Gastroesophageal sphincter (tissue), 4 donors: ENCODE results near the gene CRYGA. TPM values are rescaled to one million over a fixed set of nuclear protein-coding genes. Genes with fewer than 3 reads are reported as not detected.

Experiments used
- ATAC-seq: fragments of 150-250 bp; one replicate; pipeline ENCODE4 v1.9.1; 2016; ENCODE audit warnings: mild to moderate bottlenecking, moderate library complexity
- H3K27ac ChIP-seq, 4 donors: fragments of 200-600 bp; sonication (generic) in 3 of 4; 1 replicate in 3 of 4; 2 replicates in 1 of 4; pipeline ENCODE4 v1.5.1; 2016 to 2019
- H3K27me3 ChIP-seq: fragments of 200-600 bp; sonication (generic); one replicate; pipeline ENCODE4 v1.5.1; 2019
- H3K36me3 ChIP-seq, 2 donors: fragments of 200-600 bp; sonication (generic); one replicate each; pipeline ENCODE4 v1.5.1; 2019; ENCODE audit warnings: control low read depth in 1 of 2
- H3K4me1 ChIP-seq, 3 donors: fragments of 200-600 bp; sonication (generic); 1 replicate in 2 of 3; 2 replicates in 1 of 3; pipeline ENCODE4 v1.5.1; 2016 to 2019; ENCODE audit warnings: control low read depth in 2 of 3
- H3K4me3 ChIP-seq, 2 donors: fragments of 200-600 bp; sonication (generic); one replicate each; pipeline ENCODE4 v1.5.1; 2019; ENCODE audit warnings: mild to moderate bottlenecking in 1 of 2, moderate library complexity in 1 of 2
- H3K9me3 ChIP-seq, 3 donors: fragments of 200-600 bp; sonication (generic); one replicate each; pipeline ENCODE4 v1.5.1; 2017 to 2019; ENCODE audit warnings: control low read depth in 2 of 3
- EP300 ChIP-seq: sonication (generic); formaldehyde crosslinking; IDR thresholded peaks from one replicate; pipeline ENCODE4 v1.6.1; 2017; ENCODE audit warnings: antibody characterized with exemption, mild to moderate bottlenecking
- POLR2A ChIP-seq, 2 donors: fragments of 450-650 bp; IDR thresholded peaks; one replicate each; pipeline ENCODE4 v1.6.1; 2017; ENCODE audit warnings: antibody characterized with exemption in 2 of 2, mild to moderate bottlenecking in 2 of 2, moderate library complexity in 1 of 2
- POLR2AphosphoS5 ChIP-seq: sonication (generic); formaldehyde crosslinking; IDR thresholded peaks from one replicate; pipeline ENCODE4 v1.6.1; 2017; ENCODE audit warnings: antibody characterized with exemption
- WGBS, 2 donors: methylation state at CpG; one replicate each; pipeline ENCODE4 v1.1.5; 2018; ENCODE audit warnings: low coverage in 1 of 2; 5-methylcytosine and 5-hydroxymethylcytosine counted together
- total RNA-seq, 4 donors: library from RNA; depleted of rRNA; stranded (reverse); fragments of >200 nt; gene quantifications; one replicate each; pipeline ENCODE4 v1.1.0, GENCODE V29; 2016
- TF ChIP-seq, protein P1 (sequence below), 4 experiments: fragments of 200-600 bp in 2 of 4; fragments of 450-650 bp in 2 of 4; sonication (generic) in 1 of 4; IDR thresholded peaks; one replicate each; pipeline ENCODE4 v1.5.1; 2017 to 2019; ENCODE audit warnings: antibody characterized with exemption in 4 of 4, mild to moderate bottlenecking in 2 of 4, moderate library complexity in 2 of 4

The CRYGA gene
- total RNA-seq, 4 donors from 2014 or later, result not detected

GRCh38 chr2:208174144-208174543 lies 10.8 kb upstream of the CRYGA start:
- no peak for ATAC-seq
- Histone ChIP-seq H3K27ac (no peak overlapping the region), H3K4me1 (peaks cover 0 to 10% (median 3%) of the 10 kb centered on the region in 3 donors), H3K4me3 (no peak overlapping the region), H3K27me3 (no peaks in the 10 kb centered on the region), H3K36me3 (no peaks in the 10 kb centered on the region), H3K9me3 (no peaks in the 10 kb centered on the region)
- no peak for TF ChIP-seq EP300
- no peak for TF ChIP-seq POLR2AphosphoS5
- TF ChIP-seq, protein P1, sequence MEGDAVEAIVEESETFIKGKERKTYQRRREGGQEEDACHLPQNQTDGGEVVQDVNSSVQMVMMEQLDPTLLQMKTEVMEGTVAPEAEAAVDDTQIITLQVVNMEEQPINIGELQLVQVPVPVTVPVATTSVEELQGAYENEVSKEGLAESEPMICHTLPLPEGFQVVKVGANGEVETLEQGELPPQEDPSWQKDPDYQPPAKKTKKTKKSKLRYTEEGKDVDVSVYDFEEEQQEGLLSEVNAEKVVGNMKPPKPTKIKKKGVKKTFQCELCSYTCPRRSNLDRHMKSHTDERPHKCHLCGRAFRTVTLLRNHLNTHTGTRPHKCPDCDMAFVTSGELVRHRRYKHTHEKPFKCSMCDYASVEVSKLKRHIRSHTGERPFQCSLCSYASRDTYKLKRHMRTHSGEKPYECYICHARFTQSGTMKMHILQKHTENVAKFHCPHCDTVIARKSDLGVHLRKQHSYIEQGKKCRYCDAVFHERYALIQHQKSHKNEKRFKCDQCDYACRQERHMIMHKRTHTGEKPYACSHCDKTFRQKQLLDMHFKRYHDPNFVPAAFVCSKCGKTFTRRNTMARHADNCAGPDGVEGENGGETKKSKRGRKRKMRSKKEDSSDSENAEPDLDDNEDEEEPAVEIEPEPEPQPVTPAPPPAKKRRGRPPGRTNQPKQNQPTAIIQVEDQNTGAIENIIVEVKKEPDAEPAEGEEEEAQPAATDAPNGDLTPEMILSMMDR (IDR thresholded peaks at IDR 0.05), result no peak
- no peak for TF ChIP-seq POLR2A (IDR thresholded peaks at IDR 0.05)
- whole genome bisulfite sequencing, 2 donors, result 82 to 85% methylated on average over 3 to 9 of the region's 9 CpGs

DNA sequence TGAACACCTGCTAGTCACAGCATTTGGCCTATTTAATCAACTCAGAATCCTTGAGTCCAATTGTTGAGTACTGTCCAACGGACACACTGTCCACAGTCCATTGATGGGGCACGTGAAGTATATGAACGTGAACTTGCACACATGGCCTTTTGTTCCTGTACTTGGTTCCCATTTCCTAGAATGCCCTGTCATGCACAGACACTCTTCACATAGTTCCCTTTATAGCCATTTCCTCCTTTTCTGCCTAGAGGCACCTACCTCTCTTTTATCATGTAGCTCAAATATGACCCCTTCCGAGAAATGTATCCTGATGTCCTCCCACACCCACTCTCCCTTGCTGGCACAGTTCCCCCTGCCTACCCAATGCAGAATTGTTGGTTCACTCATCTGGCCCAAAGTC lies 8.7 kb upstream of the CRYGA start:
- Histone ChIP-seq H3K36me3 (no peaks in the 10 kb centered on the region), H3K4me1 (peaks cover 0 to 10% (median 3%) of the 10 kb centered on the region in 3 donors), H3K9me3 (no peaks in the 10 kb centered on the region), H3K4me3 (no peak overlapping the region), H3K27ac (no peak overlapping the region), H3K27me3 (peaks cover 10% of the 10 kb centered on the region)
- WGBS, 2 donors, result 63 to 73% methylated on average over 4 of the region's 4 CpGs
- peak; percentile 38 for ATAC-seq
- no peak for TF ChIP-seq POLR2AphosphoS5

GRCh38 chr2:208164951-208165755 lies 1.8 kb upstream of the CRYGA start:
- no peak for TF ChIP-seq POLR2AphosphoS5
- no peak for TF ChIP-seq POLR2A (IDR thresholded peaks at IDR 0.05)
- TF ChIP-seq, protein P1 (IDR thresholded peaks at IDR 0.05), result no peak
- TF ChIP-seq EP300, result no peak
- Histone ChIP-seq H3K27ac (no peak overlapping the region), H3K9me3 (no peaks in the 10 kb centered on the region), H3K27me3 (peaks cover 25% of the 10 kb centered on the region), H3K36me3 (no peaks in the 10 kb centered on the region), H3K4me3 (no peak overlapping the region), H3K4me1 (no peaks in the 10 kb centered on the region)
- 81 to 92% methylated on average over 2 of the region's 2 CpGs for WGBS, 2 donors
- ATAC-seq, result no peak

GRCh38 chr2:208156439-208156838 lies 7.0 kb downstream of the CRYGA start:
- H3K27ac ChIP-seq, result no peak overlapping the region
- H3K9me3 ChIP-seq, result peaks cover 0 to 3% (median 0%) of the 10 kb centered on the region in 3 donors
- 83 to 85% methylated on average over 1 of the region's 2 CpGs for WGBS, 2 donors
- no peaks in the 10 kb centered on the region for H3K27me3 ChIP-seq
- no peak for ATAC-seq
- no peak overlapping the region for H3K4me3 ChIP-seq
- TF ChIP-seq EP300 (no peak), POLR2A (IDR thresholded peaks at IDR 0.05) (no peak), POLR2AphosphoS5 (no peak)
- TF ChIP-seq, protein P1 (IDR thresholded peaks at IDR 0.05), result no peak
- H3K36me3 ChIP-seq, result no peaks in the 10 kb centered on the region
- H3K4me1 ChIP-seq, result no peaks in the 10 kb centered on the region

- TF ChIP-seq POLR2AphosphoS5 (no peak), EP300 (no peak), POLR2A (IDR thresholded peaks at IDR 0.05) (no peak)
- TF ChIP-seq, protein P1 (IDR thresholded peaks at IDR 0.05), result no peak
Measured at GRCh38 chr2:208153156-208153555, 10.2 kb downstream of the CRYGA start.

More at GRCh38 chr2:208153156-208153555, 10.2 kb downstream of the CRYGA start:
- Histone ChIP-seq H3K4me1 (no peaks in the 10 kb centered on the region), H3K36me3 (no peaks in the 10 kb centered on the region), H3K4me3 (no peak overlapping the region), H3K9me3 (peaks cover 0 to 5% (median 0%) of the 10 kb centered on the region in 3 donors), H3K27ac (no peak overlapping the region), H3K27me3 (no peaks in the 10 kb centered on the region)
- no peak for ATAC-seq
